HCT116 (cell line): ENCODE results near the gene GALNS. TPM values are rescaled to one million over a fixed set of nuclear protein-coding genes. Genes with fewer than 3 reads are reported as not detected.

Source experiments
- ATAC-seq: fragments of 200-7000 bp; cut with Tn5 transposase; 2 replicates; pipeline ENCODE4 v1.9.1; 2020; ENCODE audit warnings: mild to moderate bottlenecking, moderate library complexity
- BruUV-seq: library from RNA; stranded (reverse); fragments of 400-500 nt; replicated peaks from 2 replicates; lab custom pipeline; 2021; lab: Mats Ljungman, UMichigan
- CTCF ChIA-PET: fragments of 300-600 bp; sonication (Branson Sonifier 250); formaldehyde crosslinking; loops from one replicate; lab custom pipeline; 2021; ENCODE audit warnings: antibody characterized with exemption; lab: Charles Lee
- POLR2A ChIA-PET: fragments of 300-600, 350-600 bp; sonication (Branson Sonifier 250); formaldehyde crosslinking; loops from one replicate; lab custom pipeline; 2021; ENCODE audit warnings: antibody characterized with exemption; lab: Charles Lee
- RAD21 ChIA-PET, 2 experiments: fragments of 300-600 bp; sonication (Branson Sonifier 250); formaldehyde crosslinking; loops; one replicate each; lab custom pipeline; 2023; ENCODE audit warnings: low total read pairs in 2 of 2; ENCODE audit not compliant: uncharacterized antibody in 2 of 2, unreplicated experiment in 2 of 2, low non-redundant PET in 1 of 2; lab: Charles Lee
- DNase-seq: peaks from one replicate; pipeline ENCODE4 v3.0.0-alpha.2; 2010; ENCODE audit warnings: low read depth, low spot score
- H2AFZ ChIP-seq: fragments of 200-600 bp; shearing (Covaris generic), sonication (generic); 2 replicates; pipeline ENCODE4 v1.6.1; 2017; ENCODE audit warnings: low read depth, mixed run types, mixed read lengths, antibody characterized with exemption, low read length; ENCODE audit not compliant: poor library complexity, severe bottlenecking
- H3K27ac ChIP-seq: 2 replicates; pipeline ENCODE4 v1.5.1; 2012; ENCODE audit warnings: low read depth, low read length
- H3K27me3 ChIP-seq: fragments of 200-600 bp; sonication (generic); 2 replicates; pipeline ENCODE4 v1.6.1; 2016; ENCODE audit warnings: mixed run types, low read length, mixed read lengths; ENCODE audit not compliant: insufficient read depth
- H3K36me3 ChIP-seq, 2 experiments: fragments of 200-500 bp in 1 of 2; fragments of 200-600 bp in 1 of 2; sonication (Bioruptor generic) in 1 of 2; sonication (generic) in 1 of 2; 2 replicates each; pipeline versions ENCODE4 v1.5.1 to v1.6.1; 2014 to 2016; ENCODE audit warnings: low read length in 2 of 2, inconsistent platforms in 1 of 2, mixed read lengths in 1 of 2, mixed run types in 1 of 2; ENCODE audit not compliant: insufficient read depth in 2 of 2, control insufficient read depth in 1 of 2
- H3K4me1 ChIP-seq, 2 experiments: fragments of 200-600 bp in 1 of 2; sonication (generic) in 1 of 2; 2 replicates each; pipeline versions ENCODE4 v1.5.1 to v1.6.1; 2012 to 2017; ENCODE audit warnings: low read length in 2 of 2, inconsistent platforms in 1 of 2, mild to moderate bottlenecking in 1 of 2, mixed read lengths in 1 of 2, mixed run types in 1 of 2, moderate library complexity in 1 of 2; ENCODE audit not compliant: insufficient read depth in 2 of 2, control insufficient read depth in 1 of 2
- H3K4me2 ChIP-seq: fragments of 200-600 bp; sonication (generic); 2 replicates; pipeline ENCODE4 v1.6.1; 2017; ENCODE audit warnings: mixed run types, low read length, mixed read lengths
- H3K4me3 ChIP-seq, 2 experiments: fragments of 200-600 bp in 1 of 2; sonication (generic) in 1 of 2; replicated peaks in 1 of 2; 2 replicates each; pipeline ENCODE4 v1.5.1; 2011 to 2016; ENCODE audit warnings: low read length in 2 of 2, control low read depth in 1 of 2, low read depth in 1 of 2, mild to moderate bottlenecking in 1 of 2, mixed read lengths in 1 of 2, mixed run types in 1 of 2
- H3K79me2 ChIP-seq: fragments of 200-600 bp; sonication (generic); 2 replicates; pipeline ENCODE4 v1.6.1; 2017; ENCODE audit warnings: mild to moderate bottlenecking, mixed run types, low read length, moderate library complexity, mixed read lengths; ENCODE audit not compliant: insufficient read depth
- H3K9ac ChIP-seq: fragments of 200-600 bp; sonication (generic); 2 replicates; pipeline ENCODE4 v1.6.1; 2016; ENCODE audit warnings: low read length, mixed read lengths
- H3K9me2 ChIP-seq: fragments of 200-600 bp; sonication (generic), shearing (Covaris generic); 2 replicates; pipeline ENCODE4 v1.6.1; 2017; ENCODE audit warnings: mixed run types, mild to moderate bottlenecking, moderate library complexity; ENCODE audit not compliant: insufficient read depth
- H3K9me3 ChIP-seq, 2 experiments: fragments of 200-500 bp in 1 of 2; fragments of 200-600 bp in 1 of 2; sonication (Bioruptor generic) in 1 of 2; sonication (generic) in 1 of 2; 2 replicates each; pipeline ENCODE4 v1.6.1; 2014 to 2017; ENCODE audit warnings: low read length in 2 of 2, mixed read lengths in 2 of 2, inconsistent platforms in 1 of 2, low read depth in 1 of 2, mild to moderate bottlenecking in 1 of 2, mixed run types in 1 of 2, moderate library complexity in 1 of 2; ENCODE audit not compliant: control insufficient read depth in 1 of 2, insufficient read depth in 1 of 2
- H4K20me1 ChIP-seq: fragments of 200-600 bp; sonication (generic), shearing (Covaris generic); 2 replicates; pipeline ENCODE4 v1.6.1; 2017; ENCODE audit warnings: mixed run types, mild to moderate bottlenecking, moderate library complexity; ENCODE audit not compliant: insufficient read depth
- CBX3 ChIP-seq: IDR thresholded peaks from 2 replicates; pipeline ENCODE4 v1.6.1; 2012; ENCODE audit warnings: low read depth
- EGR1 ChIP-seq: IDR thresholded peaks from 2 replicates; pipeline ENCODE4 v1.6.1; 2012; ENCODE audit warnings: low read depth
- FOSL1 ChIP-seq: IDR thresholded peaks from 2 replicates; pipeline ENCODE4 v1.6.1; 2012; ENCODE audit warnings: low read depth
- JUND ChIP-seq: IDR thresholded peaks from 2 replicates; pipeline ENCODE4 v1.6.1; 2012
- POLR2AphosphoS5 ChIP-seq: IDR thresholded peaks from 2 replicates; pipeline ENCODE4 v1.6.1; 2011; ENCODE audit warnings: mild to moderate bottlenecking, low read depth, low read length, moderate library complexity
- RAD21 ChIP-seq: IDR thresholded peaks from 2 replicates; pipeline ENCODE4 v1.6.1; 2012; ENCODE audit warnings: low read depth, mild to moderate bottlenecking
- REST ChIP-seq: IDR thresholded peaks from 2 replicates; pipeline ENCODE4 v1.6.1; 2012; ENCODE audit warnings: low read depth
- SIN3A ChIP-seq: IDR thresholded peaks from 2 replicates; pipeline ENCODE4 v1.6.1; 2012; ENCODE audit warnings: low read depth
- YY1 ChIP-seq: IDR thresholded peaks from 2 replicates; pipeline ENCODE4 v1.6.1; 2011; ENCODE audit warnings: low read length, low read depth, moderate library complexity, mild to moderate bottlenecking; ENCODE audit not compliant: insufficient replicate concordance; ENCODE audit errors: extremely low read depth
- ZFX ChIP-seq: fragments of 450-650 bp; IDR thresholded peaks from 2 replicates; pipeline ENCODE4 v1.6.1; 2017
- intact Hi-C: fragments of 100-400 bp; cut with micrococcal nuclease; formaldehyde crosslinking; loops from 2 replicates; pipeline ENCODE4 v1.10.0; 2022
- total RNA-seq: library from RNA; stranded (reverse); gene quantifications from one replicate; pipeline ENCODE4 v1.2.1, GENCODE V29; 2021; ENCODE audit not compliant: unreplicated experiment
- TF ChIP-seq, protein P1 (sequence below): IDR thresholded peaks from 2 replicates; pipeline ENCODE4 v1.6.1; 2012
- TF ChIP-seq, protein P2 (sequence below), 3 experiments: fragments of 200-600 bp in 1 of 3; sonication (generic) in 1 of 3; IDR thresholded peaks in 2 of 3; conservative IDR thresholded peaks in 1 of 3; 2 replicates each; pipeline ENCODE4 v1.5.1; 2012 to 2017; ENCODE audit warnings: low read depth in 2 of 3, low read length in 2 of 3, antibody characterized with exemption in 1 of 3, borderline replicate concordance in 1 of 3, control low read depth in 1 of 3, mild to moderate bottlenecking in 1 of 3, mixed read lengths in 1 of 3, mixed run types in 1 of 3, moderate library complexity in 1 of 3; ENCODE audit not compliant: insufficient read depth in 1 of 3

GALNS gene
- total RNA-seq, 1 experiment from 2014 or later = 44.6 TPM

GRCh38 chr16:88816736-88817535 lies 39.8 kb downstream of the GALNS start (continued):
- TF ChIP-seq REST = no peak
- TF ChIP-seq, protein P1, sequence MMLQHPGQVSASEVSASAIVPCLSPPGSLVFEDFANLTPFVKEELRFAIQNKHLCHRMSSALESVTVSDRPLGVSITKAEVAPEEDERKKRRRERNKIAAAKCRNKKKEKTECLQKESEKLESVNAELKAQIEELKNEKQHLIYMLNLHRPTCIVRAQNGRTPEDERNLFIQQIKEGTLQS = no peak
- TF ChIP-seq YY1 = no peak
- no peak for TF ChIP-seq ZFX
- no peak for TF ChIP-seq CBX3
- no peak for TF ChIP-seq SIN3A
- no peak for TF ChIP-seq JUND
- TF ChIP-seq EGR1 = no peak
- TF ChIP-seq, all 23 proteins: peak for 0

- ChIA-PET POLR2A (no interaction called here), CTCF (interaction anchor here (0.7 to 1.6 kb wide), 6 partner anchors 13 to 400 kb away, joined by 3 to 11 read pairs (median 3); no protein-coding TSS in a partner anchor), RAD21 (interaction anchor here in 1 of 2 experiments (1.2 kb wide), 1 partner anchor 351 kb away, joined by 3 read pairs; no protein-coding TSS in a partner anchor)
- no peaks in the 10 kb centered on the region for H3K27me3 ChIP-seq
- BruUV-seq = no TSS peak
- DNase-seq = no peak
- H3K27ac ChIP-seq = no peak overlapping the region
- H3K9me2 ChIP-seq = no peaks in the 10 kb centered on the region
- H3K4me3 ChIP-seq = no peak overlapping the region
- H3K79me2 ChIP-seq = peaks cover 2% of the 10 kb centered on the region; the same call in 1 of the 2 replicates
- peak; percentile 36 for ATAC-seq
- TF ChIP-seq RAD21 (no peak), FOSL1 (no peak), POLR2AphosphoS5 (no peak), JUND (no peak), SIN3A (no peak)
- TF ChIP-seq, protein P2, sequence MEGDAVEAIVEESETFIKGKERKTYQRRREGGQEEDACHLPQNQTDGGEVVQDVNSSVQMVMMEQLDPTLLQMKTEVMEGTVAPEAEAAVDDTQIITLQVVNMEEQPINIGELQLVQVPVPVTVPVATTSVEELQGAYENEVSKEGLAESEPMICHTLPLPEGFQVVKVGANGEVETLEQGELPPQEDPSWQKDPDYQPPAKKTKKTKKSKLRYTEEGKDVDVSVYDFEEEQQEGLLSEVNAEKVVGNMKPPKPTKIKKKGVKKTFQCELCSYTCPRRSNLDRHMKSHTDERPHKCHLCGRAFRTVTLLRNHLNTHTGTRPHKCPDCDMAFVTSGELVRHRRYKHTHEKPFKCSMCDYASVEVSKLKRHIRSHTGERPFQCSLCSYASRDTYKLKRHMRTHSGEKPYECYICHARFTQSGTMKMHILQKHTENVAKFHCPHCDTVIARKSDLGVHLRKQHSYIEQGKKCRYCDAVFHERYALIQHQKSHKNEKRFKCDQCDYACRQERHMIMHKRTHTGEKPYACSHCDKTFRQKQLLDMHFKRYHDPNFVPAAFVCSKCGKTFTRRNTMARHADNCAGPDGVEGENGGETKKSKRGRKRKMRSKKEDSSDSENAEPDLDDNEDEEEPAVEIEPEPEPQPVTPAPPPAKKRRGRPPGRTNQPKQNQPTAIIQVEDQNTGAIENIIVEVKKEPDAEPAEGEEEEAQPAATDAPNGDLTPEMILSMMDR (IDR thresholded peaks at IDR 0.05 in 2 of 3, conservative IDR thresholded peaks at IDR 0.05 in 1 of 3; ENCODE audit: borderline replicate concordance in 1 of 3, insufficient read depth in 1 of 3, low read depth in 2 of 3, low read length in 2 of 3) = peak in 2 of 3 experiments; percentile 99; a peak in 4 of 6 replicates
- TF ChIP-seq, protein P1 = no peak
- TF ChIP-seq, all 23 proteins: peak for 1
- peaks cover 11 to 31% of the 10 kb centered on the region in 2 experiments for H3K4me1 ChIP-seq
- intact Hi-C loops = loop anchor here (1.0 to 10.0 kb wide), 4 partner anchors 41 to 749 kb away; partner anchors contain the start of genes RPL13 and TRAPPC2L
- H3K9me3 ChIP-seq = no peaks in the 10 kb centered on the region
- no peak overlapping the region for H3K9ac ChIP-seq
- H2AFZ ChIP-seq = no peak overlapping the region
- no peaks in the 10 kb centered on the region for H3K36me3 ChIP-seq
- H3K4me2 ChIP-seq = no peak overlapping the region
- no peaks in the 10 kb centered on the region for H4K20me1 ChIP-seq
Observed at GRCh38 chr16:88815901-88816589, 40.7 kb downstream of the GALNS start.
